Mammary epithelial cell (primary cell): ENCODE results near the gene SFMBT2.

ENCODE experiments used
- CTCF ChIP-seq, 2 donors: IDR thresholded peaks in 1 of 2; conservative IDR thresholded peaks in 1 of 2; 2 replicates each; pipeline ENCODE4 v1.5.1; 2011 to 2012; ENCODE audit warnings: inconsistent platforms in 2 of 2, low read length in 2 of 2, mild to moderate bottlenecking in 2 of 2, control low read depth in 1 of 2, low read depth in 1 of 2; ENCODE audit not compliant: insufficient read depth in 1 of 2; ENCODE audit errors: extremely low read depth in 1 of 2
- EZH2 ChIP-seq: IDR thresholded peaks from 2 replicates; pipeline ENCODE4 v1.6.1; 2012; ENCODE audit warnings: low read length, inconsistent platforms, borderline replicate concordance

GRCh38 chr10:7117177-7117799 is 293.5 kb downstream of the SFMBT2 start:
- no peak for TF ChIP-seq EZH2
- no peak for TF ChIP-seq CTCF (conservative IDR thresholded peaks at IDR 0.05 in 1 of 2, IDR thresholded peaks at IDR 0.05 in 1 of 2; ENCODE audit: extremely low read depth in 1 of 2, insufficient read depth in 1 of 2, low read depth in 1 of 2, low read length in 2 of 2)
